ENCODE results near the gene NDUFA6. TPM values are rescaled to one million over a fixed set of nuclear protein-coding genes. Genes with fewer than 3 reads are reported as not detected.

NDUFA6 gene
- total and polyA plus RNA-seq, 2 of the 13 experiments (the other 11 are each of a cell fraction or from before 2014, with no cell fraction given): 68.5 to 87.8 TPM

DNA sequence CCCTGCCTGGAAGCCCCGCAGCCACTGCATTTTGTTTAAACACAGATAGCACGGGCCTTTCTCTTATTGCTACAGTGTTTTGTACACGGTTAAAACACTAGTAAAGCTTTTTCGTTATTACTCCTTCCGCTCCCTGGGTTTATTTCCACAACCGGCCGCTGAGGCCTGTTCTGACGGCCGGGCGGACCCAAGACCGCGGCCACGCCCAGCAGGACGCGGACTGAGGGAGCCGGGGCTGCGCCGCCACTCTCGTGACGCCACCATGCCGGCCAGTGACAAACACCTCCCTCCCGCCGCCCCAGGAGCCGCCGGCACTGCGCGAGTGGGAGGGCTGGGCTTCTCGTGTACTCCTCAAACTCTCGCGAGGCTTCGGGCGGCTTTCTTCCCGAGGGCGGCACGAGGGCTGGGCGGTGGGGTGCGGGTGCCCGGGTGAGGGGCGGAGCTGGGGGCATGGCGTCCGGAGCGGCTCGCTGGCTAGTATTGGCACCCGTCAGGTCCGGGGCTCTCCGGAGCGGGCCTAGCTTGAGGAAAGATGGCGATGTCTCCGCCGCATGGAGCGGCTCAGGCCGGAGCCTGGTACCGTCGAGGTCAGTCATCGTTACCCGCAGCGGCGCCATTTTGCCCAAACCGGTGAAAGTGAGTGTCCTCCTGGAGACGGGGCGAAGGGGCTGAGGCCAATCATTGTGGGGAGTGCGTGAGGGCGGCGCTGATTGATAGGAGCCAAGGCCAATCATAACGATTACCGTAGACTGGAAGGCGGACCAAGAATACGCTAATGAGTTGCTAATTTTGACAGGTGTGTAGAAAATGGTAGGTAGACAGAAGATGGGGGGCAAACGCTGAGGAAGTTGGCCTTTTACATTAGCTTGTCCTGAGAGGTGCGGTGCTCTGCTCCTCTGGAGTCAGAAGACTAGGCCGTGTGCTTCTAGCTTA lies 11.0 kb downstream of the NDUFA6 start, which contains the start of gene SMDT1 (continued):
- TF ChIP-seq ZHX2 (IDR thresholded peaks at IDR 0.05; ENCODE audit: low read depth) (peak; percentile 67), ZHX2 (CRISPR knock-in tag; IDR thresholded peaks at IDR 0.05; ENCODE audit: borderline replicate concordance) (peak; percentile 50; the same call in 1 of the 2 replicates), ZNF460 (CRISPR knock-in tag; IDR thresholded peaks at IDR 0.05; ENCODE audit: borderline replicate concordance) (no peak), ZBTB37 (CRISPR knock-in tag; IDR thresholded peaks at IDR 0.05) (no peak), ZNF274 (CRISPR knock-in tag; IDR thresholded peaks at IDR 0.05) (peak; percentile 81), ZNF816 (CRISPR knock-in tag; IDR thresholded peaks at IDR 0.05; ENCODE audit: borderline replicate concordance) (no peak; the same call in 1 of the 2 replicates), CREBL2 (CRISPR knock-in tag; IDR thresholded peaks at IDR 0.05; ENCODE audit: borderline replicate concordance) (no peak; the same call in 1 of the 2 replicates), TIGD3 (CRISPR knock-in tag; IDR thresholded peaks at IDR 0.05; ENCODE audit: borderline replicate concordance) (no peak), TGIF2 (CRISPR knock-in tag; IDR thresholded peaks at IDR 0.05) (peak; percentile 69; the same call in 1 of the 2 replicates), ZNF501 (CRISPR knock-in tag; IDR thresholded peaks at IDR 0.05) (peak; percentile 90)
- TF ChIP-seq, protein P1, sequence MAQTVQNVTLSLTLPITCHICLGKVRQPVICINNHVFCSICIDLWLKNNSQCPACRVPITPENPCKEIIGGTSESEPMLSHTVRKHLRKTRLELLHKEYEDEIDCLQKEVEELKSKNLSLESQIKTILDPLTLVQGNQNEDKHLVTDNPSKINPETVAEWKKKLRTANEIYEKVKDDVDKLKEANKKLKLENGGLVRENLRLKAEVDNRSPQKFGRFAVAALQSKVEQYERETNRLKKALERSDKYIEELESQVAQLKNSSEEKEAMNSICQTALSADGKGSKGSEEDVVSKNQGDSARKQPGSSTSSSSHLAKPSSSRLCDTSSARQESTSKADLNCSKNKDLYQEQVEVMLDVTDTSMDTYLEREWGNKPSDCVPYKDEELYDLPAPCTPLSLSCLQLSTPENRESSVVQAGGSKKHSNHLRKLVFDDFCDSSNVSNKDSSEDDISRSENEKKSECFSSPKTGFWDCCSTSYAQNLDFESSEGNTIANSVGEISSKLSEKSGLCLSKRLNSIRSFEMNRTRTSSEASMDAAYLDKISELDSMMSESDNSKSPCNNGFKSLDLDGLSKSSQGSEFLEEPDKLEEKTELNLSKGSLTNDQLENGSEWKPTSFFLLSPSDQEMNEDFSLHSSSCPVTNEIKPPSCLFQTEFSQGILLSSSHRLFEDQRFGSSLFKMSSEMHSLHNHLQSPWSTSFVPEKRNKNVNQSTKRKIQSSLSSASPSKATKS (CRISPR knock-in tag; IDR thresholded peaks at IDR 0.05): no peak
- TF ChIP-seq, protein P2, sequence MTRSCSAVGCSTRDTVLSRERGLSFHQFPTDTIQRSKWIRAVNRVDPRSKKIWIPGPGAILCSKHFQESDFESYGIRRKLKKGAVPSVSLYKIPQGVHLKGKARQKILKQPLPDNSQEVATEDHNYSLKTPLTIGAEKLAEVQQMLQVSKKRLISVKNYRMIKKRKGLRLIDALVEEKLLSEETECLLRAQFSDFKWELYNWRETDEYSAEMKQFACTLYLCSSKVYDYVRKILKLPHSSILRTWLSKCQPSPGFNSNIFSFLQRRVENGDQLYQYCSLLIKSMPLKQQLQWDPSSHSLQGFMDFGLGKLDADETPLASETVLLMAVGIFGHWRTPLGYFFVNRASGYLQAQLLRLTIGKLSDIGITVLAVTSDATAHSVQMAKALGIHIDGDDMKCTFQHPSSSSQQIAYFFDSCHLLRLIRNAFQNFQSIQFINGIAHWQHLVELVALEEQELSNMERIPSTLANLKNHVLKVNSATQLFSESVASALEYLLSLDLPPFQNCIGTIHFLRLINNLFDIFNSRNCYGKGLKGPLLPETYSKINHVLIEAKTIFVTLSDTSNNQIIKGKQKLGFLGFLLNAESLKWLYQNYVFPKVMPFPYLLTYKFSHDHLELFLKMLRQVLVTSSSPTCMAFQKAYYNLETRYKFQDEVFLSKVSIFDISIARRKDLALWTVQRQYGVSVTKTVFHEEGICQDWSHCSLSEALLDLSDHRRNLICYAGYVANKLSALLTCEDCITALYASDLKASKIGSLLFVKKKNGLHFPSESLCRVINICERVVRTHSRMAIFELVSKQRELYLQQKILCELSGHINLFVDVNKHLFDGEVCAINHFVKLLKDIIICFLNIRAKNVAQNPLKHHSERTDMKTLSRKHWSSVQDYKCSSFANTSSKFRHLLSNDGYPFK (CRISPR knock-in tag; IDR thresholded peaks at IDR 0.05; ENCODE audit: borderline replicate concordance): peak; percentile 97

Measured in HepG2 (cell line).